Activated CD4-positive, alpha-beta T cell treated with anti-CD3 and anti-CD28 coated beads, Interleukin-2, Interleukin-4, amounts not matched to agents 100 ng/mL and 50 ng/mL, durations not matched to agents 16 hours and 8 hours (primary cell): ENCODE measurements around the gene HAO1.

Experiments used
- DNase-seq: peaks from one replicate; pipeline ENCODE4 v3.0.0-alpha.2; 2020; ENCODE audit warnings: low spot score

The HAO1 gene

DNA sequence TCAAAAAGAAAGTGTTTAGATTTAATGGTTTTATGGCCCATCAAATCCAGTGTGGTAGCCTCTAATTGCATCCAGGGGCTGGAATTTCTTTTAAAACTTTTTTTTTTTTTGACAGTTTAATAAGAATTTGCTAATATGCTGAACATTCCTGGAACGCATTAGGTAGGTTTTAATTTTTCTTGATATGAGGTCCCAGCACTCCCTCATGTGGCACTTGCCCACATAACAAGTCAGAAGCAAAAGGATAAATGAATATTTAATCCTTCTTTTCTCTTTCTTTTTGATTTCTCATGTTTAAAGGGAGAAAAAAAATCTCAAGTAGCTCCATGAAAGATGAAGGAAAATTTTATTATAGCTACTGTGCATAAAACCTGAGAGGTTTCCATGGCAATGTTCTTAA, 13.5 kb downstream of the HAO1 start:
- no peak for DNase-seq

DNA sequence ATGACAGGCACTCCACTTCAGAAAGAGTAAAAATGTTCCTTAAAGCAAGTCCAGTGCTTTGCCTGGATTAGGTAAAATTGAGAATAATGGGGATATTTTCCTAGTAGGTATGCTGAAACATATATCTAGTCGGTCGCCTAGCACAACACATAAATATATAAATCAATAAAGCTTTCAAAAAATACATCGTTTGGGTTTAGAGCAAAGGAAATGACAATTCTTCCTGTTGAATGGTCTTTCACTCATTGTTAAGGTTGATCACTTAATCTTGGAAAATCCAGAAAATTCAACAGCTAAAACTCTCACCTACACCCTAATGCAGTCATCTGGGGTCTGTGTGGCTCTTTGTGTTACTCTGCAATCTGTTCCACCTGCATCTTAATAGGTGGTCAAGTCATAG, 13.9 kb downstream of the HAO1 start:
- no peak for DNase-seq

DNA sequence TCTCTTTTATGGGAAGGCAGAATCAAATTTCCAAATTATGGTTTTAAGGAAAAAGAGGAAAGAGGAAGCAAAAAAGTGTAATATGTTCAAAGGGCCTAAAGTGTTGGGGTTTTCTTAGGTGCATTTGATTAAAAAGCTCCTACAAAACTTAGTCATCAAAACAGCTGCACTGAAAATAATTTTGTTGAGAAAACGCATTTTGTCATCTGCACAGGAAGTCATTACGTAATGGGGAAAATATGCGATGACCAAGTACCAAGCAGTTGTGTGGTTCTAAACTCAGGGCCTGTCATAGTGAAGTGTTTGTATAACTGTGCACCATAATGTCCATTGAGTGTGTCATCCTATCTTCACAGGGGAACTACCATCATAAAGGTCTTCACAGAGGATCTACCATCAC, 15.6 kb downstream of the HAO1 start:
- no peak for DNase-seq

DNA sequence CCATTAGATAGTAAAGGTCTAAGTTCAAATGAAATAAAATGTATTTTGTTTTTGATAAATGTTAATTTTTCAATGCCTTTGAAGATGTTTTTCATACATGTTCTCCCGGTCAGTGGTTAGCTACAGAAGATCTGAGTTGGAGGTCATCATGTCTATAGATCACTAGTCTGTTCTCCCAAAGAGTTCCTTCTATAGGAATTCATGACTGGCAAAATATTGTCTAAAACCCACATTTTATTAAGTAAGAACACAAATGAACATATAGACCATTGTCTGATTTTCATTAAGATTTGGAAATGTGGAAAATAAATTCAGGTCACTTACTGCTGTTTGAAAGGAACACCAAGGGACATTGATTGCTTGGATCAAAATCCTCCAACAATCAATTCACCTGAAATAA, 23.6 kb downstream of the HAO1 start:
- DNase-seq, result no peak

DNA sequence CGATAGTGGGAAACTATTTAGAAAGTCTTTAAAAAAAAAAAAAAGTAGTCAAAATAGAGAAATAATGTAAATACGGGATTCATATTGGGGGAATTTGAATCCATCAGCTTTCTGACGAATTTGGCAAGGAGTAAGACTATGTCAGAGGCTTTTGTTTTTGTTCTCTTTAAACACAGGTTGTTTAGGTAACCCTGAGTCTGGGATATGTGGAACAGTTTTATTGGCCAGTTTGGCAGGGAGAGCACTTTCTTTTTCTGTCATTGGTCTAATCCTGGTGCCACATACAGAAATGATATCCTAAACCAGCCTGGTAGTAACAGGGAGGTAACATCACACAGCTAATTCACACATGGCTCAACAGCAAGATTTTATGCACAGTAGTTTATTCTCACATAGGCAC, 27.7 kb downstream of the HAO1 start:
- no peak for DNase-seq

DNA sequence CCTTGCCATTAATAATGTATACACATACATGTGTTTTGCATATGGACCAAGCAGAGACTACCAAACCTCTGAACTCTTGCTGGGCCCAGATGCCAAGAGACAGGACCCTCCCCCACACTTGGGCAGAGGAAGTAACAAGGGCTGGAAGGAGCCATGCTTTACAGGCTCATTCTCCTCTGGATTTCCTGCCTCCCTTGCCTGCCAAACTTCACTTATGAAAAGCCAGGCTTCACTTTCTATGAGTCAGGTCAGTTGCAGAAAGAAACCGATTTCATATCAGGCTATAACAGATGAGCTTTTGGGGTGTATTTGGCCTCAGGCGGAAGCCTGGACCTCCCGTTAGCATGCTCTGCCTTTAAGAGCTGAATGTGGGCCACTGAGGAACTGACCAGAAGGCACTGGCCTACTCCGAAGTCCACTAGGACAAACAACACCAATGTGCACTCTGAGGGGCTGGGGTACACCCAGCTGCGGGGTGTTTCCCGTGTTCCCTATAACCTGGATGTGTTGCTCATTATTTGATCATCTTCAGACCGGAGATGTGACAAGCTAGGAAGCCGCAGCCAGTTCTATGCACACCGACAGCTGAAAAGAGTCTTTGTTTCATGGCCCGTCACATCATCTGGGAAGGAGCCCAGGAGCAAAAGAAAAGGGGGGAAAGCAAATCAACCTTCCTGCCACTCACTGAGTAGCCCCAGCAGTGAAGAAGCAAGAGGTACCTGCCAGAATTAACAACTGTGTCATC, 28.5 kb downstream of the HAO1 start:
- no peak for DNase-seq

DNA sequence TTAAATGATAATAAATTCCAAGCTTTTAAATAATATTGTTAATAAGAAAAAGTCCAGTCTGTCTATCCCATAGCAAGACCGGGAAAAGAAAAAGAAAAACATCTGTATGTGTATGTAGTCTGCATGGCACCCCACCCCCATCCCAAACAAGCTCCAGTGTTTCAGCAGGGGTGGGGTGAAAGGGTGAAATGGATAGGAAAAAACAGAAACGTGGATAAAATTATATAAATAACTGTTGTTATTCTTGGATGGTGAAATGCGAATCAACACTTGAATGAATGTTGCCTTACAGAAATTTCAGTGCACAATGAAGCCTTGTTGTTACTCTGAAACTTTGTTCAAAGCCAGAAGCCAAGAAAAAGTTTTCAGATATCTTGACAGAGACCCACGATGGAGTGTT, 31.4 kb downstream of the HAO1 start:
- DNase-seq, result no peak

DNA sequence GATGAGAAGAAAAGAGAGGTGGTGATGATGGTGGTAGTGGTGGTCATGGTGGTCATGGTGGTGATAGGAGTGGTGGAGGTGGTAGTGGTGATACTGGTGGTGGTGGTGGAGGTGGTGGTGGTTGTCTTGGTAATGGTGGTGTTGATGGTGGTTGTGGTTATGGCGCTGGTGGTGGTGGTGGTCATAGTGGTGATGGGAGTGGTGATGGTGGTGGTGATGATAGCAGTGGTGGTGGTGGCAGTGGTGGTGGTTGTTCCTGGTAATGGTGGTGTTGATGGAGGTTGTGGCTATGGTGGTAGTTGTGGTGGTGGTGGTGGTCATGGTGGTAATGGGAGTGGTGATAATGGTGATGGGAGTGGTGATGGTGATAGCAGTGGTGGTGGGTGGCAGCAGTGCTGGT, 36.8 kb downstream of the HAO1 start:
- DNase-seq, result no peak

DNA sequence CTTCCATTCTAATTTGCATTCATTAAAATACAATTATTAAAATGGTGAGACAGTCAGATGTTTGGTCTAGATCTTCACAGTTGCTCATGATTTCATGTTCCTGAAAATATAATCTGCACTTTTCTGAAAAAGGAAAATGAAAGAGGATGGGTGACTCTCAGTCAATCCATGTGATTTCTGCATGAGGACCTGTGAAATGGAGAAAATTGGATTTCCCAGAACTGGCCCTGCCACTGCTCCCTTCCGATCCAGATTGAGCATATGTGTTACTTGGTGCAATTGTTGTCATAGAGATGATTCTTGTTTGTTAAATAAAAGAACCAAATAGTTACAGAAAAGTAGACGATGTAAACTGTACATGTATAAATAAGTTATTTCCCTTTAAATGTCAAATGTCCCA, 37.4 kb downstream of the HAO1 start:
- DNase-seq, result no peak

DNA sequence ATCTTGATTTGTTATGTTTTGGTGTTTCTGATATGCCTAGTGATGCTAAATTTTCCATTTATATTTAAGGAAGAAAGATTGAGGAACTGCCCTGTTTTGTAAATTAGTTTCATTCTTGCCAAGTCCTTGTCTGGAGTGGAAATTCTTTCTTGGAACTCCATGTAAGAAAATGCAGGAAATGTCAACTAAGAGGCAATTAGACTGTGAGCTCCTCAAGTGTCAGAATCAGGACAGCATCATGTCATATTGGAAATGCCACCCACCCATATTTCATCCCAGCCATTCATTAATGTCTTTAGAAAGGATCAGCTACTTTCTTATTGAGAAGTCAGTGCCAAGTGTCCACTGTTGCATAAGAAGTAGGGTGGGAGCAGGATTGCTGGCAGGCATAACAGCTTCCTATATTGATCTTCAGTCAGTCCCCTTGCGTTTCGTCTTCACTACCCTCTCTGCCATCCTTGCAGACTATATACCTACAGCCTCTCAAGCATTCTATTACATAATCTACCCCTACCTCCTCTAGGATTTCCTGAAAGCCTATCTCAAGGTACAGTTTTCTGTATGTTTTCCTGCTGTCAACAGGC, 42.4 kb downstream of the HAO1 start:
- no peak for DNase-seq

DNA sequence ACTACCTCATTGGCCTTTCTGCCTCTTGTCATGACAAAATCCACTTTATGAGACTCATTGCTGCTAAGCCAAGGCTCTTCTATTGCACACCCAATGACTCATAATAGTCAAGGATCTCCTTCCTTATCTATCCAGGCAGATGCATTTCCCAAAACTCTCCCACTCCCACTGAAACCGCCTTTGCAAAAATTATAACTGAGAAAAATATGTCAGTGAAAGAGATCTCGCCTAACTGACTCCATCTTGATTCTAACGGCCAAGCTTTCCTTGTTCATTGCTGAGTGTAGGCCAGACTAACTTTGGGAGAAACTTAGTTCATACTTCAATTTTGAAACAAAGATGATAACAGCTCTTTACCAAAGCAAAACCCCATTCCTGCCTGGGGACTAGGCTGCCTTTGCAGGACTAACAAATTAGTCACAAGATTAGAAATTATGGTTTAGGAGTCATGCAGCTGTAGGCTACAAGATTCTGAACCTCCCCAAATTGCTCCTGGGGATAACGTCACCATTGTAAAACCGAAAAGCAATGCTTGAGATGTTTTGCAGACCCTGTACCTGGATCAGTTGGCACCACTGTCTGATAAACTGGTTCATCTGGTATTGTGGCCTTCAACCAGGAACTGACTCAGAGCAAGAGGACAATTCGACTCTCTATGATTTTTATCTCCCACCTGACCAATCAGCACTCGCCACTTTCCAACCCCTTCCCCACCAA, 47.1 kb downstream of the HAO1 start:
- DNase-seq, result no peak

DNA sequence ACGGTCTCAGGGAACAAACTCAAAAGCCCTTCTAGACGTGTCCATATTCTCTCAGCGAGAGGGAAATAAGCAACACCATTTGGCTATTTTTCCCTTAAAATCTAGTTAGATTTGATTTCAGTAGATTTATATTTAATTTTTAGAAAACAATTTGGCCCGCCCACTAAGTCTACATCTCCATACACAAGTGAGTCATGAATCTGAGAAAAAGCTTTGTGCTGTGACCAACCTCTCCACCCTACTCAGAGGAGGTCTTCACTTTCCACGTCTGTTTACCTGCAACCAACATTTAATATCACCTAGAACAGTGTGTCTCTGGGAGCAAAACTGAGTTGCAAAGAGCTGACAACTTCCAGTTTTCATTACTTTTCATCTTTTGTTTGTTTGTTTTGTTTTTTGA, 48.6 kb downstream of the HAO1 start:
- DNase-seq, result no peak

DNA sequence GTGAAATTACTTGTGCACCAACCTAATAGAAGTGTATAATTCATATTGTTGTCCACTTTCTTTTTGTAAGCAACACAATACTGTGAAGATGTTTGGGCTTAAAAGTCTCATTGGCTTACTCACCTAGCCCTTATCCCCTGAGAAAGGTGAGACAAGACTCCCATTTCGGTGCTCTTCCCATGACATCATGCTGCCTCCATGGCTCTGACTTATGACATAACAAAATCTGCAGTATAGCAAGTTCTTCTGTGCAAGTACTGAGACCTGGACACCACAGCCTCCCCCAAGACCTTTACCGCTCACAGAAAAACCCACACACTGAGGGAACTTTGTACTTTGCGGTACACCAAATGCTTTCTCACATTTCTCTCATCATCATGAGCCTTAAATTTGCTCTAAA, 50.5 kb downstream of the HAO1 start:
- DNase-seq, result no peak

DNA sequence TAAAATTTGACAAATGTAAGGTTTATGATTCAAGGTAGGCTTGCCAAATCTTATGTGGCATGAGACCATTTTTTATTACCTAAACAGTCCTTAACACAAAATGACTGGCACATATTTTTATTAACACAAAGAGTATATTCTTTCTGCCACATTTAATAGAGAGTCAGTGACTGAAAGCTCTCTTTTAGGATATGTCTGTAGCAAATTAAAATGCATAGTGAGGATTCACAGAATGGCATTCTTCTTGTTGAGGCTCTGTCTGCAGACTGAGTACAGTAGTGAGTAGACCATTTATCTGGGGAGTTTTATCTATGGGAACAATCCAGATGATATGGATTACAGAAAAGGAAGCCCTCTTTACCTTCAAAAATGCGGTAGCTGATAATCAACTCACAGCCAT, 56.5 kb downstream of the HAO1 start:
- DNase-seq, result no peak

DNA sequence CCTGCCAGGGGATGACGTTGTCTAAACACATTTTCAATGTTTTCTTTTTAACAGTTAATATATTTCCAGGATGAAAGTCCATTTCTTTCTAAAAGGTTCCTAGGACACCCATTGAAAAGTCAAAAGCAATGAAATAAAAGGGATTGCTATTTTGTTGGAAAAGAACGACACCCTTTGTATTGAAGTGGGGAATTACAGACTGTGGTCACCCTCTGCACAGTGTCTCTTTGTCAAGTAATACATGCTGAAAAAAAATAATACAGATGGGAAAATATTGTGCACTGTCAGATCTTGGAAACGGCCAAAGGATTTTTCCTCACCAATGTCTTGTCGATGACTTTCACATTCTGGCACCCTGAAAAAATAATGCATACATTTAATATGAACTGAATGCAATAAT, 56.9 kb downstream of the HAO1 start:
- DNase-seq, result no peak

DNA sequence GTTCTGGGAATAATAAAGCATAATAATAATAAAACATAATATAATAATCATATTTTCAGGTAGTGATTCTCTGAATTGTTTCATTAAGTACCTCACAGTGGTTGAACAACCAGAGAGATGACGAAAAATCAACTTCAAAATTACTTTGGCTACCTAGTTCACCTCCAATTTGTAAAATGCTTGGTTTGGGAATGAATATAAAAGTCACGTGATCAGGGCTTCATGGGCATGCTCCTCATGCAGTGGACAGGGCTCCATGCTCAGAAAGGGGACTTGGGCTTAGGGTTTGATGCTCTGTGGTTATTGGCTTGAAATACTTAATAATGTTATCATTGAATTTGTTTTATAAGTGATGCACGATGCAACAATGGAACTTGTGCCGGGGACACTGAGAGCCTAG, 58.2 kb downstream of the HAO1 start:
- DNase-seq, result no peak

DNA sequence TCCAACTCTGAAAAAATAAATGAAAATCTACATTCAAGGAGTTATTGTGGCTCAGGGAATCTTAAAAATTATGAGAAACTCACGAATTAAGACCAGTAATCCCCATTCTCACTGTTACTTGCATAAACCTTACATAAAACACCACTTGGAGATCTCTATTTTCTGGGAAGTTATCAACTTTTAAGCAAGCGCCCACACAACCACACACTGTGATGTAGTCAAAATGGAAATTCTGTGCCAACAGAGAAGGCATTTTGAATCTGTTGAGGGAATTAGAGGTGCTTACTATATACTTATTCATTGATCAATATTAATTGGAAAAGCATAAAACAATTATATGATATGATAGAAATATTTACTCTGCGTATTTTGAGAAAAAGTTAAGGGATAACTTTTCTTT, 58.7 kb downstream of the HAO1 start:
- DNase-seq, result no peak

DNA sequence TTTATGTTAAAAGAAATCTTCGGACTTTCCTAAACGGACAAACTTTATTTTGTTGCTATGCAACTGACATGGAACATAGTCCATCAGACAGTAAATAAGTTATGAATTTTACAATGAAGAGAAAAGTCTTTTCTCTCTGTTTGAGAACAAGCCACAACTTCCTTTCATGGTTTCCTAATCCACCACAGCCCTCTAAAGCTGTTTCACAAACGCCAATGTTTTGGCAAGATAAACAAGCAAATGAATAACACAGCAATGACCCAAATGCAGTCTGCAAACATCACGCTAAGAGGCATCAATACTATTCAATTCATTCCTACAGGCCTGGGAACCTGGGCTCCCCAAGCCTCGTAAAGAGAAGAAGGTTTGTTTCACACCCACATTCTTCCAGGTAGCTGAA, 60.4 kb downstream of the HAO1 start:
- DNase-seq, result no peak

DNA sequence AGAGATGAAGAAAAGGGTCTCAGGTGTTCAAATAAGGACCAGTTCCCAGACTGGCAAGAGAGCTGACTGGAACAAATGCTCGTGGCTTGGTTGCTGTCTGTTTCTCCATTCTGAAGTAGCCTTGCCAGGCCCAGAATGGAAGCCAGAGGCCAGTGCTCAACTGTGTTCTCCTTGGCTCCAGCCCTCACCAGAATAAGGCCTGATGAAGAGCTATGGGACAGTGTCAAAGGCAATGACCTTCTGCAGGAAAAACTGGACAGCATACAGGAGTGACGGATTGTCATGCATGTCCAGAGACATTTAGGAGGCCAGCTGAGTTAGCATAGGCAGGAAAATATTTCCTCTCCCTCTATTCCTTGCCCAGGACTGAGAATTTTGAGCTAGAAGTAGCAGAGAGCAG, 72.2 kb downstream of the HAO1 start:
- DNase-seq, result no peak

DNA sequence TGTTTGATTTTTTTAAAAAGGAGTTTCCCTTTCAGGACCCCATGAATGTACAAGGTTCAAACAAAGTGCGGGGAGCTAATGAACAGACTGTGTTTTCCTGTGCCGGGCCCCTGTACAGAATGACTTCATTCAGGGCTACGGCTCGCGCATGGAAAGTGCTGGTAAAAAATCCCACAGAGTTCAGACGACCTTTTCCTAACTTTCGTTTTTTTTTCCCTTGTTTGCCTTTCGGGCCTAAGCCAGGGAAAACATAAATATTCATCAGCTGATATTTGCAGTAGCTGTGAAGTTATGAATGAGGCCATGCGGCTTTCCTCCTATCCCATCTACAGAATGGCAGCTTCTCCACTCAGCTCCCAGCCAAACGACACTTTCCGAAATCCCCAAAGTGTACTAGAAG, 74.0 kb downstream of the HAO1 start:
- no peak for DNase-seq

DNA sequence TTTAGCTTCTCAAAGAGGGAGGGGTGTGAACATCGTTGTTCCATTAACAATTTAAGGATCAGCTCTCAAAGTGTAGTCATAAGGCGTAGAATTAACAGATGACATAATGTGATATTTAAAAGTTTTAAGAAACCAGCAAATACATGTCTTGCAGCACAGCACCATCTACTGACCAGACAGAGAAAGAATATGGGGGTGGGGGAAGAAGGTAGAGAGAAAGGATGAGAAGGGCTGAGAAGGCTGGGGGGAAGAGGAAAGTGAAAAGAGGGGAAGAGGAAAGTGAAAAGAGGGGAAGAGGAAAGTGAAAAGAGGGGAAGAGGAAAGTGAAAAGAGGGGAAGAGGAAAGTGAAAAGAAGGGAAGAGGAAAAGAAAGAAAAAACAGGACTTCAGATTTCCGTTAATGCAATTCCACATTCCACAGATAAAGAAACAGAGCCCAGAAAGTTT, 80.9 kb downstream of the HAO1 start:
- peak; percentile 19 for DNase-seq

DNA sequence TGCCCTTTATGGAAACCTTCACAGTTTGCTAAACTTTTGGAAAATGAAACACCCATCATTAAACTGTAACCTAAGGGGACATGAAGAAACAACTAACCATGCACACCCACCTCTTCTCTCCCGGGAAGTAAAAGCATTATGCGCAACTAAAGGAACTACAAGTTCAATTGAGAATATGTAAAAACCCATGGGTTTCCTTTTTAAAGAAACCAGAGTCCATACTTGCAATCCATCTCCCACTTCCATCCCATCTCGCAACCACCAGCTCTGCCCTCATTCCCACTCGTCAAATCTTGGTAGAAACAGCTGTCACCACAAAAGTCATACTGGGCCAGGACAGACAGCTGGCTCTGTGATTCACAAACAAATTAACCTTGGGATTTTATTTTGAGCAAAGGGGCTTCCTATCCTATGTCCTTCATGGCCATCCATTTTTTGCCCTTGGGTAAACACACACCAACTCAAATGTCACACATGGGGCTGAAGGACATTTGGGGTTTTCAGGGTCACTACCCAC, 81.5 kb downstream of the HAO1 start:
- DNase-seq, result no peak

DNA sequence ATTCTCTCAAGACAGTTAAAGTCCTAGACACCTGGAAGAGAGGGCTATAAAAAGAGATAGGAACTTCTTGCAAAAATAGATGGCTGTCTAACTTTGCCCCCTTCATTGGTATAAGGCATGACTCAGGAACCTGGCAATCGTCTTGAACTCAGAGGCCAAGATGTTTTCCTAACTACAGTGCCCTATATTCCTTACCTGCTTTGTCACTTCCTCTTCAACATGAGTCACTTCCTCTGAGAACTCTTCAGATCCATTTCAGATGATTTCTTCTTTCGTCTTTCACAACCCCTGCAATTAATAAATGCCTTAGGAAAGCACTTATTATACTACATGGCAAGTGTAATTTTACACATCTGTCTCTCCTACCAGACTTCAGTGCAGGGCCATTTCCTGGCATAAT, 83.5 kb downstream of the HAO1 start:
- no peak for DNase-seq
